ENCODE measurements around the gene RELB.

GRCh38 chr19:44961821-44962220 lies 39.4 kb upstream of the RELB start:
- TF ChIP-seq POLR2A (IDR thresholded peaks at IDR 0.05; ENCODE audit: low read depth, low read length) = no peak
- TF ChIP-seq POLR2AphosphoS5 (IDR thresholded peaks at IDR 0.05; ENCODE audit: low read depth, low read length) = no peak
- no peak for TF ChIP-seq TAF1 (IDR thresholded peaks at IDR 0.05; ENCODE audit: borderline replicate concordance, low read depth, low read length)

All from GM12892 (cell line).